Karpas-422 (cell line): ENCODE results near the gene MRPL58. TPM values are rescaled to one million over a fixed set of nuclear protein-coding genes. Genes with fewer than 3 reads are reported as not detected.
A peak's percentile ranks its signal among the peaks of the same experiment; 100 is the strongest.
"Not testable (repeated sequence)": the region's sequence is repeated elsewhere in the genome, so short reads cannot be mapped to it uniquely, and the experiment has no call there.

Source experiments
- DNase-seq: peaks from one replicate; pipeline ENCODE4 v3.0.0-alpha.2; 2015
- H2AFZ ChIP-seq: fragments of 200-600 bp; sonication (generic); 2 replicates; pipeline ENCODE4 v1.6.1; 2014; ENCODE audit warnings: antibody characterized with exemption, low read length, mixed read lengths
- H3K27ac ChIP-seq: fragments of 200-600 bp; sonication (generic); 2 replicates; pipeline ENCODE4 v1.5.1; 2014; ENCODE audit warnings: mild to moderate bottlenecking, low read length, moderate library complexity
- H3K27me3 ChIP-seq: fragments of 200-600 bp; sonication (generic); 2 replicates; pipeline ENCODE4 v1.6.1; 2014; ENCODE audit warnings: low read length, mixed read lengths
- H3K36me3 ChIP-seq: fragments of 200-600 bp; sonication (generic); 2 replicates; pipeline ENCODE4 v1.6.1; 2014; ENCODE audit warnings: low read length, mixed read lengths; ENCODE audit not compliant: insufficient read depth
- H3K4me1 ChIP-seq: fragments of 200-600 bp; sonication (generic); 2 replicates; pipeline ENCODE4 v1.6.1; 2014; ENCODE audit warnings: mild to moderate bottlenecking, low read length, mixed read lengths
- H3K4me2 ChIP-seq: fragments of 200-600 bp; sonication (generic); 2 replicates; pipeline ENCODE4 v1.6.1; 2014; ENCODE audit warnings: low read length, low read depth, mild to moderate bottlenecking; ENCODE audit not compliant: poor library complexity, severe bottlenecking
- H3K4me3 ChIP-seq: fragments of 200-600 bp; sonication (generic); 2 replicates; pipeline ENCODE4 v1.5.1; 2014; ENCODE audit warnings: mild to moderate bottlenecking, antibody characterized with exemption, low read length, mixed read lengths
- H3K79me2 ChIP-seq: fragments of 200-600 bp; sonication (generic); 2 replicates; pipeline ENCODE4 v1.6.1; 2014; ENCODE audit warnings: mild to moderate bottlenecking, low read length, mixed read lengths
- H3K9ac ChIP-seq: fragments of 200-600 bp; sonication (generic); 2 replicates; pipeline ENCODE4 v1.6.0; 2014; ENCODE audit warnings: low read length
- H3K9me2 ChIP-seq: fragments of 200-600 bp; sonication (generic), shearing (Covaris generic); replicated peaks from 2 replicates; pipeline ENCODE4 v1.6.0; 2014; ENCODE audit warnings: mild to moderate bottlenecking, low read length, moderate library complexity; ENCODE audit not compliant: insufficient read depth
- H3K9me3 ChIP-seq: fragments of 300-700, 200-600 bp; sonication (generic); 2 replicates; pipeline ENCODE4 v1.6.1; 2014; ENCODE audit warnings: low read length, mixed read lengths
- H4K20me1 ChIP-seq: fragments of 200-600 bp; sonication (generic); 2 replicates; pipeline ENCODE4 v1.6.1; 2014; ENCODE audit warnings: mild to moderate bottlenecking, antibody characterized with exemption, low read length, low read depth; ENCODE audit not compliant: insufficient read depth
- total RNA-seq: library from RNA; depleted of rRNA; stranded (reverse); fragments of >200 nt; shearing (Covaris generic); gene quantifications from 2 replicates; pipeline ENCODE4 v1.2.3, GENCODE V29; 2014; ENCODE audit warnings: low replicate concordance

Gene MRPL58
- total RNA-seq, 1 experiment from 2014 or later, result 33.8 TPM

- no peaks in the 10 kb centered on the region for H4K20me1 ChIP-seq
- no peak for DNase-seq
- H2AFZ ChIP-seq, result no peak overlapping the region
- no peak overlapping the region for H3K4me2 ChIP-seq
- no peak overlapping the region for H3K9ac ChIP-seq
- no peaks in the 10 kb centered on the region for H3K27me3 ChIP-seq
- H3K27ac ChIP-seq, result no peak overlapping the region
- peaks cover 14% of the 10 kb centered on the region for H3K79me2 ChIP-seq
- no peaks in the 10 kb centered on the region for H3K9me3 ChIP-seq
- H3K9me2 ChIP-seq, result no peaks in the 10 kb centered on the region
- 0 out of 2 replicates have a peak, but pooled peaks cover 2% of the 10 kb centered on the region for H3K4me1 ChIP-seq
- H3K4me3 ChIP-seq, result no peak overlapping the region
- H3K36me3 ChIP-seq, result 0 out of 2 replicates have a peak, but pooled peaks cover 5% of the 10 kb centered on the region
Measured at GRCh38 chr17:75019146-75019545, 6.7 kb downstream of the MRPL58 start.

DNA sequence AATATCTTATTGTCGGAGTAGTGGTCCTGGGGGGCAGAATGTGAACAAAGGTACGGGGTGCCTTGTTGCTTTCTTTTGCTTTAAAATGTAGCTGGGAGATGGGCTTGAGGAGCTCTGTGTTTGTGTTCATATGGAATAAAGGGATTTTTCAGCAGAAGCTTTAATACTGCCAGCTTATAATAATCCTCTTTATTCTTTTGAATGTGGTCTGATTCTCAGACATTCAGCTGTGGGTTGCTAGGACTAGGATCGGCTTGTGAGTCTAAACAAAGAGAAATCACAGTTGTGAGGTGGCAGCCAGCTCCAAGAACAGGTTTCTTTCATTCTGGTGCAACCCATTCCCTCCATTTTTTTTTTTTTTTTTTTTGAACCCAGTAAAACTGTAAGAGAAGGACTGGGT lies 7.2 kb downstream of the MRPL58 start:
- H3K9me2 ChIP-seq, result no peaks in the 10 kb centered on the region
- peaks cover 10% of the 10 kb centered on the region; the same call in 1 of the 2 replicates for H3K36me3 ChIP-seq

DNA sequence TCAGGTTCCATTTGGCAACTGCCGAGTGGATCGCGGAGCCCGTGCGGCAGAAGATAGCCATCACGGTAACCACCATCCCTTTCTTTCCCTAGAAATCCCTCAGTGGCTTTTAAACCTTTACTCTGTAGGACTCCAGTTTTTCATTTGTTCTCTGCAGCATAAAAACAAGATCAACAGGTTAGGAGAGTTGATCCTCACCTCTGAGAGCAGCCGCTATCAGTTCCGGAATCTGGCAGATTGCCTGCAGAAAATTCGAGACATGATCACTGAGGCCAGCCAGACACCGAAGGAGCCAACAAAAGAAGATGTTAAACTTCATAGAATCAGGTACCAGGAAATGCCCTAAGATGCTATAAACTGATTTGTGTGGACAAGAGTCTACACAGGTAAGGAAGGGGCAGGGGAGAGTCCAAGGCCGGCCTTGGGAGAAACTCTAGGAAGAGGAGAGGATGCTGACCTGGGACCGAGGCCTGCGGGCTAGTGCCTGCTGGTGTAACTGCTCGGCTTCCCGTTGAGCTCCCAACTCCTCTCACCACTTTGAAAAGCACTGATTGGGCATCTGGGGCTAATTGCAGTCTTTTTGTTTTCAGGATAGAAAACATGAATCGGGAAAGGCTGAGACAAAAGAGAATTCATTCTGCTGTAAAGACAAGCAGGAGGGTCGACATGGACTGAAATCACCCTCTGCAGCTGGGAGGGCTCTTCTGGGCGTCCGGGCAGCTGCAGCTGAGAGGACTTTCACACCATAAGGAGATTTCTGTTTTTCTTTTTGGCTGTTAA lies 8.1 kb downstream of the MRPL58 start:
- H3K4me3 ChIP-seq, result no peak overlapping the region
- no peaks in the 10 kb centered on the region for H3K27me3 ChIP-seq
- no peaks in the 10 kb centered on the region for H3K4me1 ChIP-seq
- H3K27ac ChIP-seq, result no peak overlapping the region
- no peak for DNase-seq
- H3K9me3 ChIP-seq, result peaks cover 5% of the 10 kb centered on the region
- peaks cover under 1% of the 10 kb centered on the region; the same call in 1 of the 2 replicates for H3K79me2 ChIP-seq
- no peak overlapping the region for H2AFZ ChIP-seq
- H3K9ac ChIP-seq, result no peak overlapping the region
- H3K4me2 ChIP-seq, result no peak overlapping the region
- no peaks in the 10 kb centered on the region for H4K20me1 ChIP-seq
- H3K36me3 ChIP-seq, result peaks cover 11% of the 10 kb centered on the region; the same call in 1 of the 2 replicates
- H3K9me2 ChIP-seq, result no peaks in the 10 kb centered on the region

More for the DNA sequence above, 7.2 kb downstream of the MRPL58 start:
- peaks cover 2% of the 10 kb centered on the region for H3K9me3 ChIP-seq
- H3K4me2 ChIP-seq, result no peak overlapping the region
- no peak overlapping the region for H2AFZ ChIP-seq
- no peak overlapping the region for H3K4me3 ChIP-seq
- no peaks in the 10 kb centered on the region for H3K27me3 ChIP-seq
- no peaks in the 10 kb centered on the region for H3K4me1 ChIP-seq
- DNase-seq, result no peak
- peaks cover 9% of the 10 kb centered on the region for H3K79me2 ChIP-seq
- no peak overlapping the region for H3K27ac ChIP-seq
- H4K20me1 ChIP-seq, result no peaks in the 10 kb centered on the region
- no peak overlapping the region for H3K9ac ChIP-seq

GRCh38 chr17:75024686-75025397 lies 12.4 kb downstream of the MRPL58 start:
- DNase-seq, result no peak
- H3K79me2 ChIP-seq, result no peaks in the 10 kb centered on the region

DNA sequence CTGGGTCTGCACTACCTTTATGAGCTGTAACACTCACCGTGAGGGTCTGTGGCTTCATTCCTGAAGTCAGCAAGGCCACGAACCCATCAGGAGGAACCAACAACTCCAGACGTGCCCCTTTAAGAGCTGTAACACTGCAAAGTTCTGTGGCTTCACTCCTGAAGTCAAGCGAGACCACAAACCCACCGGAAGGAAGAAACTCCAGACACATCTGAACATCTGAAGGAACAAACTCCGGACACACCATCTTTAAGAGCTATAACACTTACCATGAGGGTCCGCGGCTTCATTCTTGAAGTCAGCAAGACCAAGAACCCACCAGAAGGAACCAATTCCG lies 12.9 kb downstream of the MRPL58 start:
- not testable (repeated sequence) for H3K27ac ChIP-seq, H3K36me3 ChIP-seq, H3K9ac ChIP-seq, DNase-seq, H3K4me2 ChIP-seq, H2AFZ ChIP-seq, H3K4me3 ChIP-seq, H3K4me1 ChIP-seq, H3K9me2 ChIP-seq, H3K79me2 ChIP-seq, H4K20me1 ChIP-seq, H3K27me3 ChIP-seq
- H3K9me3 ChIP-seq, result peaks cover 10% of the 10 kb centered on the region

More at GRCh38 chr17:75024686-75025397, 12.4 kb downstream of the MRPL58 start:
- Histone ChIP-seq H3K9ac (no peak overlapping the region), H3K27ac (no peak overlapping the region), H3K36me3 (peaks cover 9% of the 10 kb centered on the region; the same call in 1 of the 2 replicates), H3K9me3 (peaks cover 5% of the 10 kb centered on the region), H2AFZ (no peak overlapping the region), H3K4me2 (no peak overlapping the region), H4K20me1 (no peaks in the 10 kb centered on the region), H3K4me3 (no peak overlapping the region), H3K9me2 (no peaks in the 10 kb centered on the region), H3K27me3 (no peaks in the 10 kb centered on the region), H3K4me1 (no peaks in the 10 kb centered on the region)

DNA sequence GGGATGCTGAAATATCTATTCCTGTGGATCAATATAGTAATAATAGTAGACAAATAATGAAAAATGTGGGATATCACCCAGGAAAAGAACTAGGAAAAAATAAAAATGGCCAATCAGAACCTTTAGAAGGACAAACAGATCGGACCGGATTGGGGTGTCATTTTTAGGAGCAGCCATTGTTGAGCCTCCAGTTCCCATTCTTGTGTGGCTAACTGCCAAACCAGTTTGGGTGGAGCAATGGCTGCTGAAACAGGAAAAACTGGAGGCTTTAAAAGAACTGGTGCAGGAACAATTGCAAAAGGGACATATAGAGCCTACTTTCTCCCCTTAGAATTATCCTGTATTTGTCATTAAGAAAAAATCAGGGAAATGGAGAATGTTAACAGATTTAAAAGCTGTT lies 14.2 kb downstream of the MRPL58 start:
- not testable (repeated sequence) for H2AFZ ChIP-seq, H3K79me2 ChIP-seq, H3K4me3 ChIP-seq, H3K9ac ChIP-seq, H4K20me1 ChIP-seq, H3K4me2 ChIP-seq, H3K4me1 ChIP-seq, H3K27ac ChIP-seq, H3K27me3 ChIP-seq, DNase-seq, H3K36me3 ChIP-seq, H3K9me2 ChIP-seq
- H3K9me3 ChIP-seq, result peaks cover 11% of the 10 kb centered on the region

- Histone ChIP-seq H3K79me2 (no peaks in the 10 kb centered on the region), H2AFZ (no peak overlapping the region), H3K9ac (no peak overlapping the region), H3K4me2 (no peak overlapping the region), H3K4me1 (peaks cover 31% of the 10 kb centered on the region), H3K9me3 (peaks cover 6% of the 10 kb centered on the region), H3K4me3 (no peak overlapping the region), H4K20me1 (no peaks in the 10 kb centered on the region), H3K36me3 (no peaks in the 10 kb centered on the region), H3K9me2 (no peaks in the 10 kb centered on the region), H3K27ac (no peak overlapping the region), H3K27me3 (no peaks in the 10 kb centered on the region)
- DNase-seq, result no peak
Measured at GRCh38 chr17:75030161-75030560, 17.7 kb downstream of the MRPL58 start.

DNA sequence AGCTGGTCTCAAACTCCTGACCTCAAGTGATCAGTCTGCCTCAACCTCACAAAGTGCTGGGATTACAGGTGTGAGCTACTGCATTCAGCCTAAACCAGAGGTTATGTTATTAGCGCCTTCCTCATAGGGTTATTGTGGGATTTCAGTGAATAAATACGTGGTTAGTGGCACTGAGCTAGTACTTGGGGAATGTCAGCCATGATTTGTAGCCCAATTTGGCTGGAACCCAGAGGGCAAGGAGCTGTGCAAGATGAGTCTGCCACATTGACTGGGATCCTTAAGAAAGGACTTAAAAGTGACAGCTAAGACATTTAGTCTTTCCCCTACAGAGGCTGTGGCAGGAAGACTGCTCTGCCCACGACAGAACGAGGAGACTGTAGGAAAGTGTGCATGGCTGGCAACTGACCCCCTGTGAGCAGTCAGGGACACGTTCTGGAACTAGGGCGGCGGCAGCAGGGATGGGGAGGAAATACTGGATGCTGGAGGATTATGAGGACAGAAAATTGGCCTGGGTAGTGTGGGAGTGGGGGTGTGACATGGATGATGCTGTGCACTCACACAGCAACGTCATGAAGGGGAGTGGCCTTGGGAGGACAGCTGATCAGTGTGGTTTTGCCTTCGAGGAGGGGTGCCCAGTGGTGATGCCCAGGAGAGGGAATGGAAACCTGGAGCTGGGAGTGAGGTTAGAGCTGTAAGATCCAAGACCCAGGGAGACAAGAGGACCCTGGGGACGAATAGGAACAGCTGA lies 19.7 kb downstream of the MRPL58 start:
- H3K9ac ChIP-seq, result no peak overlapping the region
- H3K79me2 ChIP-seq, result no peaks in the 10 kb centered on the region
- H3K27ac ChIP-seq, result no peak overlapping the region
- H3K4me1 ChIP-seq, result peaks cover 32% of the 10 kb centered on the region
- peak overlapping the region; percentile 87 for H3K4me2 ChIP-seq
- H3K9me3 ChIP-seq, result peaks cover 6% of the 10 kb centered on the region
- no peaks in the 10 kb centered on the region for H3K9me2 ChIP-seq
- no peaks in the 10 kb centered on the region for H3K27me3 ChIP-seq
- no peaks in the 10 kb centered on the region for H4K20me1 ChIP-seq
- peak overlapping the region; percentile 44; the same call in 1 of the 2 replicates for H3K4me3 ChIP-seq
- peak; percentile 63 for DNase-seq
- peak overlapping the region; percentile 50; the same call in 1 of the 2 replicates for H2AFZ ChIP-seq
- H3K36me3 ChIP-seq, result no peaks in the 10 kb centered on the region
